Upper lobe of left lung (tissue), 6 donors: ENCODE measurements around the gene KLKB1. TPM values are rescaled to one million over a fixed set of nuclear protein-coding genes. Genes with fewer than 3 reads are reported as not detected.

Experiments
- ATAC-seq, 2 donors: fragments of 200-7000 bp; cut with Tn5 transposase; one replicate each; pipeline ENCODE4 v1.9.1; 2022; ENCODE audit warnings: mild to moderate bottlenecking in 2 of 2, moderate library complexity in 2 of 2; ENCODE audit not compliant: low FRiP score in 2 of 2
- DNase-seq, 2 donors: peaks; one replicate each; pipeline ENCODE4 v3.0.0-alpha.2; 2019 to 2020
- H3K27ac ChIP-seq, 4 donors: fragments of 200-600 bp; sonication (generic); one replicate each; pipeline ENCODE4 v1.5.1; 2016 to 2019
- H3K27me3 ChIP-seq, 4 donors: fragments of 200-600 bp; sonication (generic); one replicate each; pipeline ENCODE4 v1.5.1; 2017 to 2019
- H3K36me3 ChIP-seq, 4 donors: fragments of 200-600 bp; sonication (generic); one replicate each; pipeline ENCODE4 v1.5.1; 2016 to 2019
- H3K4me1 ChIP-seq, 4 donors: fragments of 200-600 bp; sonication (generic); one replicate each; pipeline ENCODE4 v1.5.1; 2018 to 2019
- H3K4me3 ChIP-seq, 4 donors: fragments of 200-600 bp; sonication (generic); one replicate each; pipeline ENCODE4 v1.5.1; 2017 to 2019; ENCODE audit warnings: mild to moderate bottlenecking in 2 of 4, moderate library complexity in 1 of 4
- H3K9me3 ChIP-seq, 4 donors: fragments of 200-600 bp; sonication (generic); one replicate each; pipeline ENCODE4 v1.5.1; 2018 to 2019
- EP300 ChIP-seq, 4 donors: sonication (generic); formaldehyde crosslinking; IDR thresholded peaks; one replicate each; pipeline ENCODE4 v1.5.1; 2017; ENCODE audit warnings: antibody characterized with exemption in 4 of 4, control low read depth in 2 of 4
- POLR2A ChIP-seq, 4 donors: fragments of 450-650 bp; IDR thresholded peaks; one replicate each; pipeline ENCODE4 v1.5.1; 2016 to 2017; ENCODE audit warnings: antibody characterized with exemption in 4 of 4, mild to moderate bottlenecking in 2 of 4
- POLR2AphosphoS5 ChIP-seq, 2 donors: sonication (generic); formaldehyde crosslinking; IDR thresholded peaks; one replicate each; pipeline ENCODE4 v1.5.1; 2017; ENCODE audit warnings: antibody characterized with exemption in 2 of 2
- WGBS, 2 donors: methylation state at CpG; one replicate each; pipeline ENCODE4 v1.1.5; 2017 to 2018; 5-methylcytosine and 5-hydroxymethylcytosine counted together
- total RNA-seq, 6 donors: library from RNA; depleted of rRNA in 4 of 6; stranded (reverse); fragments of >200 nt in 4 of 6; gene quantifications; one replicate each; pipeline versions ENCODE4 v1.1.0 to v1.2.1, GENCODE V29; 2016 to 2021
- TF ChIP-seq, protein P1 (sequence below), 6 experiments: fragments of 450-650 bp in 4 of 6; fragments of 200-600 bp in 2 of 6; sonication (generic) in 2 of 6; IDR thresholded peaks; one replicate each; pipeline ENCODE4 v1.5.1; 2016 to 2019; ENCODE audit warnings: antibody characterized with exemption in 6 of 6
- donor health status: DM: no; HTN: no; CAD: no; lungs with moderate emphysema.
- donor health status: DM: no; HTN: yes; CAD: no; lungs with severe emphysema.

KLKB1 gene
- total RNA-seq, 6 donors from 2014 or later = 0.40 to 4.7 (median 0.89) TPM; not detected in 1

DNA sequence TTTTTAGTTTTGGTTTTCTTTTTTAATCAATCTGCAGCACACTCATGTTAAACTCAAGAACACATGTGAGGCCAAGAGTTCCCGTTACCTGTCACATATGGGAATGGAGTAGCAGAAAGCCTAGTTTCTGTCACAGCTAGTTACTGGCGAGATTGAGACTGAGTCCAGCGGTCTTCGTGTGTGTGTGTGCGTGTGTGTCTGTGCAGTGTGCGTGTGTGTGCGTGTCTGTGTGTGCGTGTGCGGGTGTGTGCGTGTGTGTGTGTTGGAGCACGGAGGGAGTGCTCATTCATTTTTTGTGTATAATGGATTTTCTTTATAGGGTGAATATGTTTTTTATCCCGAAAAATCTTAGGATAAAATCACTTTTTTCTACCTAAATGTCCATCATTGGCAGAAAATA, 57.8 kb downstream of the KLKB1 start:
- no peak for DNase-seq
- ATAC-seq = no peak
- 89 to 92% methylated on average over 12 of the region's 12 CpGs for WGBS, 2 donors
- Histone ChIP-seq H3K27me3 (no peaks in the 10 kb centered on the region), H3K9me3 (no peaks in the 10 kb centered on the region), H3K4me1 (no peaks in the 10 kb centered on the region), H3K27ac (no peak overlapping the region), H3K36me3 (no peaks in the 10 kb centered on the region), H3K4me3 (no peak overlapping the region)
- TF ChIP-seq, protein P1, sequence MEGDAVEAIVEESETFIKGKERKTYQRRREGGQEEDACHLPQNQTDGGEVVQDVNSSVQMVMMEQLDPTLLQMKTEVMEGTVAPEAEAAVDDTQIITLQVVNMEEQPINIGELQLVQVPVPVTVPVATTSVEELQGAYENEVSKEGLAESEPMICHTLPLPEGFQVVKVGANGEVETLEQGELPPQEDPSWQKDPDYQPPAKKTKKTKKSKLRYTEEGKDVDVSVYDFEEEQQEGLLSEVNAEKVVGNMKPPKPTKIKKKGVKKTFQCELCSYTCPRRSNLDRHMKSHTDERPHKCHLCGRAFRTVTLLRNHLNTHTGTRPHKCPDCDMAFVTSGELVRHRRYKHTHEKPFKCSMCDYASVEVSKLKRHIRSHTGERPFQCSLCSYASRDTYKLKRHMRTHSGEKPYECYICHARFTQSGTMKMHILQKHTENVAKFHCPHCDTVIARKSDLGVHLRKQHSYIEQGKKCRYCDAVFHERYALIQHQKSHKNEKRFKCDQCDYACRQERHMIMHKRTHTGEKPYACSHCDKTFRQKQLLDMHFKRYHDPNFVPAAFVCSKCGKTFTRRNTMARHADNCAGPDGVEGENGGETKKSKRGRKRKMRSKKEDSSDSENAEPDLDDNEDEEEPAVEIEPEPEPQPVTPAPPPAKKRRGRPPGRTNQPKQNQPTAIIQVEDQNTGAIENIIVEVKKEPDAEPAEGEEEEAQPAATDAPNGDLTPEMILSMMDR (IDR thresholded peaks at IDR 0.05) = no peak
- TF ChIP-seq POLR2AphosphoS5 (IDR thresholded peaks at IDR 0.05) (no peak), EP300 (IDR thresholded peaks at IDR 0.05) (no peak), POLR2A (IDR thresholded peaks at IDR 0.05) (no peak)

GRCh38 chr4:186286581-186286980, 59.3 kb downstream of the KLKB1 start:
- WGBS, 2 donors = 87 to 94% methylated on average over 3 of the region's 3 CpGs
- no peak overlapping the region for H3K4me3 ChIP-seq
- H3K27me3 ChIP-seq = no peaks in the 10 kb centered on the region
- H3K9me3 ChIP-seq = no peaks in the 10 kb centered on the region
- TF ChIP-seq EP300 (IDR thresholded peaks at IDR 0.05) (no peak), POLR2AphosphoS5 (IDR thresholded peaks at IDR 0.05) (no peak), POLR2A (IDR thresholded peaks at IDR 0.05) (no peak)
- TF ChIP-seq, protein P1 (IDR thresholded peaks at IDR 0.05) = no peak
- H3K36me3 ChIP-seq = no peaks in the 10 kb centered on the region
- no peaks in the 10 kb centered on the region for H3K4me1 ChIP-seq
- DNase-seq = no peak
- ATAC-seq = no peak
- no peak overlapping the region for H3K27ac ChIP-seq

DNA sequence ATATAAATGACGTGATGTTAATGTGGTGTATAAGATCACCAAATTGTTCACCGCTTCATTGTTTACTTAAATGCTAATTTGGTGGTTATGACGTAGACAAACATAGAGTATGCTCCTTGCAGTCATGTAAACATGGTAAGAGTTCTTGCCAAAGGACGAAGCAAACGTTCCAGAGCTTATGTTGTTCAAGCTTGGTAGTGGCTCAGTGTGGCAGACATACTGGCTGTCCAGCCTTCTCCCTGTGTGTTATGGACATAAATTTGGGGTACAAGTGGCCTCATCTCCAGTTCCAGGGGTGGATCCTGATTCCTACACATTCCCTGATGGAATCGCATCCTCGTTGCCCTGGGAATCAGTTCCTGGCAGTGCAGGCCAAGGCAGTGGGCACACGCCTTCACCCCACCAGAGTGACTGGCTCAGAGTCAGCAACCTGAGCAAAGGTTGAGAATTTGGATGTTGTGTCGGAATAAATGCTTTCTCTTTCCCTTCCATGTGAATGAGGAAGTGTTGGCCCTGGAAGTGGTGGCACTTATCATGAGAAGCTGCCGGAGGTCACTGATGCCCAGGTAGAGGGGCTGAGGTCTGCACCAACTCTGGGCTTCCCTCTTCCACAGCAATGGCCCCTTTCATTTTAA, 64.1 kb downstream of the KLKB1 start:
- H3K4me1 ChIP-seq = no peaks in the 10 kb centered on the region

DNA sequence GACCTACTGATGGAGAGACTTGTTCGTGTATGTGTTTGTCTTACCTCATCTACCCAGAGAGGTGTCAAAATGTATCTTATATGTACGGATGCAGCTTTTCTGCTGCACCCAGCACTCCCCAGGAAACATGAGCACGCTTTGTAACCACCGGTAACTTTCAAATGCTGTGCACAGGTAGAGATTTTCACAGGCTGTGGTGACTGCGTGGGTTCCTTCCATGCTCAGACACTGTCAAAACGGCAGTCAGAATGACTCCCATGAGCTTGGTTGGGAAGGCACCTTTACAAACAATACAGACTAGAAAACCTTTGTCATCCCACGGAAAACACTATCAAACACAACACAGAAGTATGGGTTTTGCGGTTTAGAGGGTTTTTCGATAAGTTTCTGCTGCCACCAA, 66.9 kb downstream of the KLKB1 start:
- Histone ChIP-seq H3K27me3 (no peaks in the 10 kb centered on the region), H3K27ac (no peak overlapping the region), H3K9me3 (no peaks in the 10 kb centered on the region), H3K4me3 (no peak overlapping the region), H3K4me1 (no peaks in the 10 kb centered on the region), H3K36me3 (no peaks in the 10 kb centered on the region)
- ATAC-seq (no peak), DNase-seq (no peak)
- no peak for TF ChIP-seq EP300 (IDR thresholded peaks at IDR 0.05)
- no peak for TF ChIP-seq POLR2A (IDR thresholded peaks at IDR 0.05)
- TF ChIP-seq, protein P1 (IDR thresholded peaks at IDR 0.05) = no peak
- TF ChIP-seq POLR2AphosphoS5 (IDR thresholded peaks at IDR 0.05) = no peak
- 85% methylated on average over 9 of the region's 9 CpGs for WGBS, 2 donors

More for the DNA sequence above, 64.1 kb downstream of the KLKB1 start:
- DNase-seq (no peak), ATAC-seq (no peak)
- no peaks in the 10 kb centered on the region for H3K27me3 ChIP-seq
- 74 to 81% methylated on average over 10 of the region's 10 CpGs for WGBS, 2 donors
- H3K27ac ChIP-seq = no peak overlapping the region
- no peaks in the 10 kb centered on the region for H3K36me3 ChIP-seq
- H3K9me3 ChIP-seq = no peaks in the 10 kb centered on the region
- TF ChIP-seq EP300 (IDR thresholded peaks at IDR 0.05) (no peak), POLR2AphosphoS5 (IDR thresholded peaks at IDR 0.05) (no peak), POLR2A (IDR thresholded peaks at IDR 0.05) (no peak)
- TF ChIP-seq, protein P1 (IDR thresholded peaks at IDR 0.05) = no peak
- no peak overlapping the region for H3K4me3 ChIP-seq

DNA sequence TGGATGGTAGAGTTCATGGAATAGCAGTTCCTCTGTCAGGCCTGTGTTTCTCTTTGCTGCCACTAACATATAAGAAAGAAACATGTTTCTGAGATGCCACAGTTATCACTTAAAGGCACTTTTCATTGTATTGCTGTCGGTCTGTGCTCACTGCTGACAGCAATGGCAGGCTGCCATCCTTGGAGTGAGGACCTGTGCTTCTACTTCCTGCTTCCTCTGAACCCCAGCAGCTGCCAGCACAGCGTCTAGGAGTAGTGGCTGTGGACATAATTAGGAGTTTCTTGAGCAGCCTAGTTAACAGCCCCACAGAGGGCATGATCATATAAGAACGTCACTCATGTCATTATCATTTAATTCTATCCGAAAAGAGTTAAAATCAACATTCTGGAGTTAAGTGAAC, 69.2 kb downstream of the KLKB1 start:
- Histone ChIP-seq H3K4me1 (no peaks in the 10 kb centered on the region), H3K9me3 (no peaks in the 10 kb centered on the region), H3K27ac (no peak overlapping the region), H3K4me3 (no peak overlapping the region), H3K36me3 (no peaks in the 10 kb centered on the region), H3K27me3 (no peaks in the 10 kb centered on the region)
- WGBS, 2 donors = 50 to 61% methylated on average over 4 of the region's 4 CpGs
- ATAC-seq (no peak), DNase-seq (no peak)
- TF ChIP-seq EP300 (IDR thresholded peaks at IDR 0.05) = no peak
- TF ChIP-seq, protein P1 (IDR thresholded peaks at IDR 0.05) = no peak
- TF ChIP-seq POLR2A (IDR thresholded peaks at IDR 0.05) = no peak
- TF ChIP-seq POLR2AphosphoS5 (IDR thresholded peaks at IDR 0.05) = no peak
